GM04503 (cell line): ENCODE results near the gene EXOSC1.
"Not testable (repeated sequence)": the region's sequence is repeated elsewhere in the genome, so short reads cannot be mapped to it uniquely, and the experiment has no call there.

Experiments
- DNase-seq: peaks from one replicate; pipeline ENCODE4 v3.0.0-alpha.2; 2012; ENCODE audit warnings: low read depth

The EXOSC1 gene

GRCh38 chr10:97407952-97408248 lies 37.9 kb downstream of the EXOSC1 start:
- DNase-seq: no peak

- peak; percentile 39 for DNase-seq
Observed at GRCh38 chr10:97407211-97407951, 38.4 kb downstream of the EXOSC1 start.

GRCh38 chr10:97406483-97406882 lies 39.3 kb downstream of the EXOSC1 start:
- not testable (repeated sequence) for DNase-seq

- DNase-seq: no peak
Observed at GRCh38 chr10:97406064-97406463, 39.7 kb downstream of the EXOSC1 start.

GRCh38 chr10:97404044-97404443 lies 41.8 kb downstream of the EXOSC1 start:
- no peak for DNase-seq

GRCh38 chr10:97401455-97401919 lies 44.3 kb downstream of the EXOSC1 start:
- no peak for DNase-seq

- peak; percentile 96 for DNase-seq
Observed at GRCh38 chr10:97400665-97401454, 44.9 kb downstream of the EXOSC1 start, which contains the start of gene RRP12. RRP12 (minus strand) TSS chr10:97401340; CDS start chr10:97401231, 109 bp downstream.

- no peak for DNase-seq
Observed at GRCh38 chr10:97399843-97400545, 45.8 kb downstream of the EXOSC1 start.

- no peak for DNase-seq
Observed at GRCh38 chr10:97396056-97396455, 49.8 kb downstream of the EXOSC1 start.

- no peak for DNase-seq
Observed at GRCh38 chr10:97393034-97393573, 52.7 kb downstream of the EXOSC1 start.

GRCh38 chr10:97390091-97390490 lies 55.7 kb downstream of the EXOSC1 start:
- DNase-seq: no peak

- DNase-seq: no peak
Observed at GRCh38 chr10:97388152-97388551, 57.7 kb downstream of the EXOSC1 start.
